GM18907 (cell line): ENCODE results near the gene SOHLH1.

Source experiments
- ATAC-seq: cut with Tn5 transposase; IDR thresholded peaks from one replicate; pipeline ENCODE4 v1.9.1; 2021; ENCODE audit warnings: mild to moderate bottlenecking, moderate library complexity; ENCODE audit not compliant: unreplicated experiment

Gene SOHLH1

DNA sequence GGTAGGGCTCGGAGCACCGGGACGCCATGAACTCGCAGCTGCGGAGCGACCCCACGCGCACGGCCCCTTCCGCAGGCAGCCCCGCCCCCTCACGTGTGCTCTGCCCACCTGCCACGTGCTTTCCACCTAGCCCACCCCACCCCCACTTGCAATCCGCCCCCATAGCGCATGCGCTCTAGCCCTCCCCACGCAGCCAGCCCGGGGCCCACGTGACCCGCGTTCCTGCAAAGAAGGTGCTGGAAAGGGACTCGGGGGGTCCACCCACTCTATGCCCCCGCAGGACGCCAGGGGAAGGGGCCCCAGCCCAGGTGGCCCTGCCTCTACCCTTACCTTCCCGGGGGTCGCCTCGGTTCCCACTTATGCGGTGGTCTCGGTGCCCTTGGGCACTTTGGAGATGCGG lies at the start of gene SOHLH1:
TSS of gene SOHLH1 (minus strand) at position 42 of the 400 bp plus-strand sequence. CDS start at position 28, 14 bp downstream.
- no peak for ATAC-seq

- no peak for ATAC-seq
Measured at GRCh38 chr9:135748676-135749075, 49.4 kb upstream of the SOHLH1 start.

- ATAC-seq = no peak
Measured at GRCh38 chr9:135747311-135747710, 48.0 kb upstream of the SOHLH1 start.

DNA sequence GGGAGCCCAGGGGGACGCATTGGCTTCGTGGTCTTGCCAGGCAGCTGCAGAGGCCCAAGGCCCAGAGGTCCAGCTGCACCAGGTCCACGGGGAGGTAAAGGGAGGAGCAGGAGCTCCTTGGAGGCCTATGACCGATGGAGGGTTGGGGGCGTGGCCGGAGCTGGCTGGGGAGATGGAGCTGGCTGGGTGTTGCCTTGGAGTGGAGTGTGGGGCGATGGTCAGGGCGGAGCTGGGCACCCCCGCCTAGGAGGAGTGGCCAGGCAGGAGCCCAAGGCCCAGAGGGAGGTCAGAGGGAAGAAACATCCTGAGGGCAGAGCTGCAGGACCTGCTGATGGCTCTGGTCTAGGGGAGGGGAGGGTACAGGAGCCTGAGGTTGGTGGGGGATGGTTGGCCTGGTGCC lies 47.3 kb upstream of the SOHLH1 start:
- no peak for ATAC-seq

GRCh38 chr9:135745686-135746324 lies 46.5 kb upstream of the SOHLH1 start:
- no peak for ATAC-seq

GRCh38 chr9:135745189-135745588 lies 45.9 kb upstream of the SOHLH1 start:
- no peak for ATAC-seq

- no peak for ATAC-seq
Measured at GRCh38 chr9:135744333-135745070, 45.2 kb upstream of the SOHLH1 start.

- no peak for ATAC-seq
Measured at GRCh38 chr9:135743546-135744332, 44.5 kb upstream of the SOHLH1 start.

DNA sequence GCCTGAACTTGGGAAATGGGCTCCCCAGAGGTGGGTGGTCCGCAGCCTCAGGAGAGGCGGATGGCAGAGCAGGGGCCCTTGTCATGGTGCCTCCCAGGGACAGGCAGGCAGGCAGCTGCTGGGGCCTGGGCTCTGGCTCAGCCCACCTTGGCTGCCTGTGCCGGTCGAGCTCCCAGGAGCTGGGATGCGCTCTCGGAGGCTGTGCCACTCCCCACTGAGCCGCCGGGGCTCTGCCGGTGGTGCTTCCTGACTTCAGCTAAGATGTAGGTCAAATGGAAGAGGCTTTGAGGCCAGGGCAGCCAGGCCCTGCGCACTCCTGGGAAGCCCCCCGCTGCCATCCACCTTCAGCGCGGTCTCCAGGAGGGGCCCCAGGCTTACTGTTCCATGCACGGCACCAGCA lies 43.7 kb upstream of the SOHLH1 start:
- ATAC-seq = no peak

DNA sequence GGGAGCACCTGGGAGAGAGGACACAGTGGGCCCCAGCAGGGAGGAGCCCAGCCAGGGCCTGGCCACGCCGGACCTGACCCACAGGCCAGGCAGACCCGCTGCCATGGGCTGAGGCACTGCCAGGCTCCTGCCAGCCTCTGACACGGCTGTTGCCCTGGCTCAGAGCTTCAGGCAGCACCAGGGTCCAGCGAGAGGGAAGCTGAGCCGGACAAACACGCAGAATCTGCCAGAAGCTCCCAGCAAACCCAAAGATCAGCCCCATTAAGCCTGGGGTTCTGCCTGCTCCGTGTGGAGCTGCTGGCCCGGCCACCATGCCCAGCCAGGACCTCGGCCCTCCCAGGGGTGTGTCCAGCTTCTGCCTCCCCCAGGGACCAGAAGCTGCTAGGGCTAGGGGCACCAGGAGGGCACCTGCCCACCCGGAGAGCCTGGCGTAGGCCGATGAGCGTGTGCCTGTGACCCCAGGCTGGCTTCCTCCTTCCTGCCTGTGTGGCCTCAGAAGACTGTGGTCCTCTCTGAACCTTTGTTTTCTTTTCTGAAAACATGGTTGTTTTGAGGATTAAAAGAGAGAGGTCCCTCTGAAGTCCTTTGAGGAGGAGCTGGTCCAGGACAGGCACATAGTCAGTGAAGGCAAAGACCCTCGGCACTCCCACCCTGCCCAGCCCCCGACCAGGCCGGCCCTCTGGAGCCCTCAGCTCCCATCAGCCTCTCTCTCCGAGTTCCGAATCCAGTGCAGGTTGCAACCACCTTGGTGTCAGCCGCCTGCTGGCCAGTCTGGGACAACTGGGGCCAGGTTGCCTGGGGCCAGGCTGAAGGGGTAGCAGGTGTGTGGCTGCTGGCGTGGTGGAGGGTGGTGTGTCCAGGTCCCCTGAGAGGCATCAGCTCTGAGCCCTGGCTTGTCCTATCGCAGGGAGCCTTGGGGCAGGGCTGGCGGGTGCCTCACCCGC lies 42.3 kb upstream of the SOHLH1 start:
- no peak for ATAC-seq

- no peak for ATAC-seq
Measured at GRCh38 chr9:135739271-135740220, 40.3 kb upstream of the SOHLH1 start.

DNA sequence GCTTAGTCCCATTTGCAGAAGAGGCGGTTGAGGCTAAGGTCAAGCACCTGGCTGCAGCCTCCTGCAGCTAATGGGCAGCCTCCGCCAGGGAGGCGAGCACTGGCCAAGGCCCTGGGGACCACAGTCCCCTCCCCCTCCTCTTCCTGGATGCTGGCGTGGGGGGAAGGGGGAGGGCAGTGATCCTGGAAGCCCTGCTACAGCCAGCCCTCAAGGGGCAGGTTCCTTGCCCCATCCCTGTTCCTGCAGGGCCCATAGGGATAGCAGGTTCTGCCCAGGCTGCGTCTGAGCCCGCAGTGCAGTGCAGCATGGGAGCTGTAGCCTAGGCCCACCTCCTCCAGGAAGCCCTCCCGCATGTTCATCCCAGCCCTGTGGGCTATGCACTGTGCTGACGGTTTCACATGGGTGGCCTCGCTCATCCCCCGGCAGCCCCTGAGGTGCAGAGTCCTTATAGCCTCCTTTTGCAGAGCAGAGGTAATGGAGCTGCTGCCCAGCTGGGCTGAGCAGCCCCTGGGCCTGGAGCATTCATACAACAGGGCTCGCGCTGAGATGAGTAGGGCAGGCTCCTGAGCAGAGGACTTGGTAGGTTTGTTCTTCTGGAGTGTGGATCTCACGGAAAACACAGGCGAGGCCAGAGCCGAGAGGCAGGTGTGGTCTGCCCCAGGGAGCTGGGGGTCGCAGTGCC lies 38.7 kb upstream of the SOHLH1 start:
- no peak for ATAC-seq

DNA sequence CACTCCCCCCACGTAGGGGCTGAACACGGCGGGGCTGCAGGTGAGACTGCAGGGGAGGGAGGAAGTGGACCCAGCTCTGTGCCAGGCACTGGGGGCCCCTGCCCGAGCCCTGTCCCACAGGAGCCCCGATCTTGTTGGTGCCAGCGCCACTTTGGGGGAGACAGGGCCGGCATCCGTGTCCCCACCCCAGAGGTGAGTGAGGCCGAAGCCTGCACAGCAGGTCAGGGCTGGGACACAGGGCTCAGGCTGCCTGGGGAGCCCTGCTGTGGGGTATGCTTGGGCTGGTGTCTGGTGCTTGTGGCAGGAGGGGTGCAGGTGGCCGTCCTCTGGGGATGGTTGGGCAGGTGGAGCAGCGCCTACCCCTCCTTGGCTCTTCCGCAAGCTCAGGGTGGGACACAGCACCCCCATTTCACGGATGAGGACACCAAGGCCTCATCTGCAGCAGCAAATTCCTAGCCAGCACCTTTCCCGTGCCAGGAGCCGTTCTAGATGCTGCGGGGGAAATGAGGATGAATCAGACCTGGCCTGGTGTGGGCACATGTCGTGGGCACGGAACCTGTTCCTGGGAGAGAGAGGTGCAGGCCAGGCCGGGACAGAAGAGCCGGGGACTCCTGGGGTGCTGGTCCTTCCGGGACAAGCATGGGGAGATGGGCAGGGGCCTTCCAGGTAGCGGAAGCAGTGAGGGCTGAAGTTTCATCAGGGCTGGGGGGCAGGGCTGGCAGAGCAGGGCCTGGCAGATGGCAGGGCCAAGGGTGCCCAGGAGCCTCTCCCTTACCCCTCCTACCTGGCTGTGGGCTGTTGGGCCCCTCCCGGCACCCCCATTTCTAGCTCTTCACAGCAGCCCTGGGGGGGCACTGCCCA lies 37.9 kb upstream of the SOHLH1 start:
- ATAC-seq = no peak

- no peak for ATAC-seq
Measured at GRCh38 chr9:135736272-135736978, 37.1 kb upstream of the SOHLH1 start.

DNA sequence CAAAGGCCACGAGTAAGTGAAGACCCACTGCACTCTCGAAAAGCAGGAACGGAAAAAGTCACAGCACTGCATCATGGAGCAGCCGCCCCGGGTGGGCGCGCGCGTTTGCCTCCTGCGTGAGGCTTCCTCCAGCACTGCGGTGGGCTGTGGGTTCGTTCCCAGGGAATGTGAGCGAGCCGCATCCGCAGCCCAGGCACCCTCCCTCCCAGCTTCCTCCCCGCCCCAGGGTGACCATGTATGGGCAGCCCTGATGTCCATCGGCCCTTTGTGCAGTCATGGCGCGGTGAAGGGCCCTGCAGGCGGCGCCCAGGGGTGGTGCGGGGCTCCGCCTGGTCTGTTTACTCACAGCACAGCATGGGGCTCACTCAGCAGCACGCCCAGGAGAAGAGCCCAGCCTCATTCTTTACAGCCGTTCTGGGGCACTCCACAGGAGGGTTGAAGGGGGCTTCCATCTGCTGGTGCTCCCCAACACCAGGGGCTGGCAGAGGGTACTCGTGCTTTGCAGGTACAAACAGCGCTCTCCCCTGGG lies 35.4 kb upstream of the SOHLH1 start:
- ATAC-seq = no peak

DNA sequence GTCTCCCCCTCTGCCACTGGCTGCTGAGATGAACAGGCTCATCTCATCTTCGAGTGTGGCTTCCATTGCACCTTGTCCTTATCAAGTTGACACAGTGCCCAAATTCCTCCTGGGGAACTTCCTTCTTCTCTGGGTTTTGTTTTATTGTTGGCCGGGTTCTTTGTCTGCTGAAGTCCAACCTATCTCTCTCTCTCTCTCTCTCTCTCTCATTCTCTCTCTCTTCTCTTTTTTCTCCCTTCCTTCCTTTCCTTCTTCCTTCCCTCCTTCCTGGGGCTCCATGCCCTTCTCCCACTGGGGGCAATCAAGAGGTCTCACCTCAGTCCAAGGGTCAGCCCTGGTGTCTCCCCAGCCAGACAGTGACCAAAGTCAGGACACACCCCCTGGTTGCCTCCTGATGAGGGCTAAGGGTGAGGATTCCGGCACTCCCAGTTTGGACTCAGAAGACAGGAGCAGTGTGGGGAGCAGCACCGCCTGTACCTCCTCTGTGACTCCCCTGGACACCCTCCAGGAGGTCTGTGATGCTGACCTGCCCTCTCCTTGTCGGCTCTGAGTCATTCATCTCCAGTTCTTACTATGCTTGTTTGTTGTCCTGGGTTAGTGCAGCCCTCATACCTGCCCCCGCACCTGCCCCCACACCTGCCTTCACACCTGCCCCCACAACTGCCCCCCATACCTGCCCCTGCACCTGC lies 33.4 kb upstream of the SOHLH1 start:
- ATAC-seq = no peak

DNA sequence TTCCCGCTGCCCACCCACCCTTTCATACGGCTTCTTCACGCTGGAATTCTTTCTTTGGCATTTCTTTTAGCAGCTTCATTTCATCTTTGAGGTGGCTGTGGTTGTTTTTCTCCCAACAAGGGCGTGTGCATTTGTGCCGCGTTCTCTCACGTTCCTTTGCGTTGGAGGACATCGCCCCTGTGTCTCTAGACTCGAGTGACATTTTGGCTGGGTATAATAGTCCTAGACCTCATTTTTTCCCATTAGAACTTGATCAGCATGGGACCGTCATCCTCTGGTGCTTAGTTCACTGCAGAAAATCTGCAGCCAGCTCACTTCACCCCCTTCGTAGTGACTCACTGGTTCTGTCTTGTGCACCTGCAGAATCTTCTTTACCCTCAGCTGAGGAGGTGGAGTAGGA lies 32.2 kb upstream of the SOHLH1 start:
- no peak for ATAC-seq
